H1 (cell line): ENCODE results near the gene GNAT1.

Source experiments
- ATF3 ChIP-seq: IDR thresholded peaks from 2 replicates; pipeline ENCODE4 v1.6.1; 2011; ENCODE audit warnings: low read depth, mild to moderate bottlenecking, low read length; ENCODE audit not compliant: insufficient read depth
- CHD2 ChIP-seq: IDR thresholded peaks from 2 replicates; pipeline ENCODE4 v1.6.1; 2012; ENCODE audit warnings: low read length, improper control_type of control experiment
- CREB1 ChIP-seq: IDR thresholded peaks from 2 replicates; pipeline ENCODE4 v1.6.1; 2012; ENCODE audit warnings: inconsistent platforms
- CTCF ChIP-seq, 3 experiments: IDR thresholded peaks; 1 replicate in 2 of 3; 2 replicates in 1 of 3; pipeline versions ENCODE4 v1.5.1 to v1.6.1; 2011; ENCODE audit warnings: low read length in 3 of 3, mild to moderate bottlenecking in 3 of 3, inconsistent platforms in 2 of 3, low read depth in 1 of 3, moderate library complexity in 1 of 3; ENCODE audit not compliant: insufficient read depth in 1 of 3; ENCODE audit errors: control extremely low read depth in 1 of 3
- KDM1A ChIP-seq: fragments of 200-600, 300-600 bp; sonication (generic); IDR thresholded peaks from 2 replicates; pipeline ENCODE4 v1.7.1; 2016; ENCODE audit warnings: mild to moderate bottlenecking, low read length, borderline replicate concordance
- POLR2A ChIP-seq, 2 experiments: IDR thresholded peaks; 1 replicate in 1 of 2; 2 replicates in 1 of 2; pipeline ENCODE4 v1.6.1; 2011; ENCODE audit warnings: low read depth in 2 of 2, low read length in 2 of 2, mild to moderate bottlenecking in 2 of 2; ENCODE audit errors: control extremely low read depth in 1 of 2
- RFX5 ChIP-seq: IDR thresholded peaks from 2 replicates; pipeline ENCODE4 v1.6.1; 2011; ENCODE audit warnings: low read depth, low read length, improper control_type of control experiment, borderline replicate concordance
- RNF2 ChIP-seq: fragments of 200-900, 300-1000 bp; sonication (generic); IDR thresholded peaks from 2 replicates; pipeline ENCODE4 v1.7.1; 2016; ENCODE audit warnings: borderline replicate concordance, low read depth, mild to moderate bottlenecking, antibody characterized with exemption, low read length; ENCODE audit not compliant: poor library complexity, severe bottlenecking; ENCODE audit errors: missing control alignments
- SUZ12 ChIP-seq: fragments of 200-600 bp; sonication (generic); IDR thresholded peaks from 2 replicates; pipeline ENCODE4 v1.6.1; 2012; ENCODE audit warnings: mild to moderate bottlenecking, inconsistent platforms, low read length, moderate library complexity, mixed read lengths
- USF2 ChIP-seq: IDR thresholded peaks from 2 replicates; pipeline ENCODE4 v1.6.1; 2011; ENCODE audit warnings: low read length, improper control_type of control experiment
- YY1 ChIP-seq: IDR thresholded peaks from 2 replicates; pipeline ENCODE4 v1.6.1; 2011; ENCODE audit warnings: low read depth, mild to moderate bottlenecking, low read length

GRCh38 chr3:50217681-50218080 is 26.3 kb downstream of the GNAT1 start:
- TF ChIP-seq SUZ12 = no peak
- no peak for TF ChIP-seq USF2
- TF ChIP-seq YY1 = no peak
- TF ChIP-seq POLR2A (IDR thresholded peaks at IDR 0.05; ENCODE audit: control extremely low read depth in 1 of 2, low read depth in 2 of 2, low read length in 2 of 2) = no peak
- TF ChIP-seq RNF2 = no peak
- TF ChIP-seq KDM1A = no peak
- no peak for TF ChIP-seq CTCF (IDR thresholded peaks at IDR 0.05; ENCODE audit: control extremely low read depth in 1 of 3, insufficient read depth in 1 of 3, low read depth in 1 of 3, low read length in 3 of 3)
- no peak for TF ChIP-seq CREB1
- no peak for TF ChIP-seq ATF3
- no peak for TF ChIP-seq CHD2
- TF ChIP-seq RFX5 = no peak
